A549 (cell line): ENCODE data around the gene MRTFB. TPM values are rescaled to one million over a fixed set of nuclear protein-coding genes. Genes with fewer than 3 reads are reported as not detected.

ENCODE experiments used
- ATAC-seq, 2 experiments: fragments of 200-7000 bp in 1 of 2; fragments of >200 bp in 1 of 2; cut with Nextera tagmentation in 1 of 2; cut with Tn5 transposase in 1 of 2; 3 replicates each; pipeline versions ENCODE4 v1.8.0 to v1.9.1; 2018 to 2020; ENCODE audit warnings: mild to moderate bottlenecking in 1 of 2, moderate library complexity in 1 of 2
- CTCF ChIA-PET: fragments of 300-600 bp; sonication (Branson Sonifier 250); formaldehyde crosslinking; extraction: SDS; loops from one replicate; lab custom pipeline; 2021; ENCODE audit warnings: antibody characterized with exemption, inconsistent platforms; lab: Yijun Ruan, JAX
- POLR2A ChIA-PET: fragments of 350-600 bp; formaldehyde crosslinking; extraction: SDS; loops from one replicate; lab custom pipeline; 2021; ENCODE audit warnings: antibody characterized with exemption, inconsistent platforms; lab: Yijun Ruan, JAX
- DNase-seq, 2 experiments: peaks; one replicate each; pipeline versions ENCODE4 v3.0.0 to v3.0.0-alpha.2; 2011 to 2016; ENCODE audit warnings: low read depth in 1 of 2, low spot score in 1 of 2
- FAIRE-seq: peaks from 2 replicates; lab custom pipeline; 2011; peaks lifted over from hg19 to GRCh38; lab: Jason Lieb, UNC
- H3K27ac ChIP-seq, 2 experiments: fragments of >200 bp; sonication (Bioruptor Twin); formaldehyde crosslinking; 3 replicates each; pipeline ENCODE4 v1.5.1; 2016 to 2017
- H3K4me1 ChIP-seq: fragments of >200 bp; sonication (Bioruptor Twin); formaldehyde crosslinking; 3 replicates; pipeline ENCODE4 v1.6.1; 2016
- H3K4me2 ChIP-seq: fragments of >200 bp; sonication (Bioruptor Twin); formaldehyde crosslinking; 3 replicates; pipeline ENCODE4 v1.6.1; 2016
- H3K4me3 ChIP-seq: fragments of >200 bp; sonication (Bioruptor Twin); formaldehyde crosslinking; 3 replicates; pipeline ENCODE4 v1.5.1; 2016
- H3K9me3 ChIP-seq: fragments of >200 bp; sonication (Bioruptor Twin); formaldehyde crosslinking; 3 replicates; pipeline ENCODE4 v1.6.1; 2016
- BHLHE40 ChIP-seq: IDR thresholded peaks from 2 replicates; pipeline ENCODE4 v1.6.1; 2012; ENCODE audit warnings: low read depth, low read length, inconsistent platforms
- CBX8 ChIP-seq: fragments of 200-600 bp; sonication (generic); IDR thresholded peaks from 2 replicates; pipeline ENCODE4 v1.6.1; 2016
- CEBPB ChIP-seq, 2 experiments: fragments of >200 bp in 1 of 2; sonication (Bioruptor Twin) in 1 of 2; formaldehyde crosslinking in 1 of 2; IDR thresholded peaks; 2 replicates each; pipeline ENCODE4 v1.6.1; 2012 to 2016
- CHD4 ChIP-seq: fragments of 200-600 bp; sonication (generic); IDR thresholded peaks from 2 replicates; pipeline ENCODE4 v1.6.1; 2016; ENCODE audit warnings: antibody characterized with exemption, mild to moderate bottlenecking, borderline replicate concordance
- EHF ChIP-seq: fragments of 250-450 bp; sonication (Bioruptor Pico); IDR thresholded peaks from 2 replicates; pipeline ENCODE4 v1.5.0; 2020; ENCODE audit warnings: mild to moderate bottlenecking
- EHMT2 ChIP-seq: fragments of 200-600 bp; sonication (generic); IDR thresholded peaks from 2 replicates; pipeline ENCODE4 v1.6.1; 2016; ENCODE audit warnings: antibody characterized with exemption, low read depth, mild to moderate bottlenecking, moderate library complexity
- ESRRA ChIP-seq: fragments of 150-350 bp; IDR thresholded peaks from 2 replicates; pipeline ENCODE4 v1.6.1; 2014; ENCODE audit warnings: mild to moderate bottlenecking, low read length, borderline replicate concordance
- FOSL2 ChIP-seq, 2 experiments: fragments of 450-650 bp in 1 of 2; fragments of >200 bp in 1 of 2; sonication (Bioruptor Twin) in 1 of 2; formaldehyde crosslinking; IDR thresholded peaks; 2 replicates each; pipeline versions ENCODE4 v1.5.0 to v1.6.1; 2016 to 2020; ENCODE audit warnings: mild to moderate bottlenecking in 1 of 2, moderate library complexity in 1 of 2
- GATA3 ChIP-seq: IDR thresholded peaks from 2 replicates; pipeline ENCODE4 v1.6.1; 2012; ENCODE audit warnings: borderline replicate concordance
- HEYL ChIP-seq: fragments of 250-450 bp; sonication (Bioruptor Pico); IDR thresholded peaks from 2 replicates; pipeline ENCODE4 v1.8.0; 2021; ENCODE audit warnings: mild to moderate bottlenecking, moderate library complexity
- KDM1A ChIP-seq: fragments of 200-600 bp; sonication (generic); IDR thresholded peaks from 2 replicates; pipeline ENCODE4 v1.6.1; 2016; ENCODE audit warnings: low read depth, mild to moderate bottlenecking
- MAFK ChIP-seq: fragments of 450-650 bp; IDR thresholded peaks from 2 replicates; pipeline ENCODE4 v1.6.1; 2014; ENCODE audit not compliant: partially characterized antibody
- MYC ChIP-seq: IDR thresholded peaks from 2 replicates; pipeline ENCODE4 v1.6.1; 2012; ENCODE audit warnings: mild to moderate bottlenecking, inconsistent platforms, low read length, improper control_type of control experiment, borderline replicate concordance
- NPAS2 ChIP-seq: fragments of 250-450 bp; sonication (Bioruptor Pico); IDR thresholded peaks from 2 replicates; pipeline ENCODE4 v1.8.0; 2022; ENCODE audit warnings: mild to moderate bottlenecking, moderate library complexity, borderline replicate concordance
- PHF8 ChIP-seq: fragments of 200-600 bp; sonication (generic); IDR thresholded peaks from 2 replicates; pipeline ENCODE4 v1.6.1; 2016; ENCODE audit warnings: low read depth, mild to moderate bottlenecking, antibody characterized with exemption, moderate library complexity, borderline replicate concordance
- POLR2A ChIP-seq: IDR thresholded peaks from 2 replicates; pipeline ENCODE4 v1.6.1; 2012; ENCODE audit warnings: mild to moderate bottlenecking, low read length
- POLR2AphosphoS2 ChIP-seq: conservative IDR thresholded peaks from 2 replicates; pipeline ENCODE4 v1.6.1; 2012; ENCODE audit warnings: low read length, improper control_type of control experiment, inconsistent platforms
- RCOR1 ChIP-seq: fragments of 150-350 bp; IDR thresholded peaks from 2 replicates; pipeline ENCODE4 v1.6.1; 2014; ENCODE audit warnings: antibody characterized with exemption, low read length, low read depth
- RFX5 ChIP-seq: fragments of 450-650 bp; IDR thresholded peaks from 2 replicates; pipeline ENCODE4 v1.7.1; 2014; ENCODE audit warnings: antibody characterized with exemption, mild to moderate bottlenecking, moderate library complexity
- RNF2 ChIP-seq: fragments of 200-600 bp; sonication (generic); IDR thresholded peaks from 2 replicates; pipeline ENCODE4 v1.6.1; 2016; ENCODE audit warnings: low read depth, mild to moderate bottlenecking, antibody characterized with exemption, moderate library complexity, borderline replicate concordance
- TP53 ChIP-seq: fragments of 250-450 bp; sonication (Bioruptor Pico); IDR thresholded peaks from 2 replicates; pipeline ENCODE4 v1.5.0; 2021; ENCODE audit warnings: mild to moderate bottlenecking, moderate library complexity
- ZC3H11A ChIP-seq: fragments of 450-650 bp; IDR thresholded peaks from 2 replicates; pipeline ENCODE4 v1.6.1; 2014; ENCODE audit warnings: antibody characterized with exemption, mild to moderate bottlenecking
- ZSCAN20 ChIP-seq: fragments of 250-450 bp; sonication (Bioruptor Pico); IDR thresholded peaks from 2 replicates; pipeline ENCODE4 v1.8.0; 2022; ENCODE audit warnings: mild to moderate bottlenecking, moderate library complexity
- WGBS: methylation state at CpG from one replicate; pipeline ENCODE4 v1.1.6; 2017; ENCODE audit errors: missing lambda C conversion rate; 5-methylcytosine and 5-hydroxymethylcytosine counted together
- polyA plus RNA-seq, 4 experiments: library from polyadenylated mRNA; depleted of rRNA in 3 of 4; stranded (reverse); fragments of >200 nt; fragmentation: RNase III in 1 of 4; extraction: RNeasy Plus Mini Kit Qiagen cat#74134 plus additional on column Dnase treatment in 1 of 4; gene quantifications; 2 replicates in 3 of 4; 3 replicates in 1 of 4; pipeline ENCODE4 v1.2.3, GENCODE V29; 2011 to 2017
- TF ChIP-seq, protein P1 (sequence below): IDR thresholded peaks from 2 replicates; pipeline ENCODE4 v1.6.1; 2012
- TF ChIP-seq, protein P2 (sequence below): fragments of >200 bp; sonication (Bioruptor Twin); formaldehyde crosslinking; IDR thresholded peaks from 2 replicates; pipeline ENCODE4 v1.6.1; 2016
- TF ChIP-seq, protein P3 (sequence below): IDR thresholded peaks from 2 replicates; pipeline ENCODE4 v1.6.1; 2012
- TF ChIP-seq, protein P4 (sequence below): fragments of >200 bp; sonication (Bioruptor Twin); formaldehyde crosslinking; IDR thresholded peaks from 3 replicates; pipeline ENCODE4 v1.5.1; 2016
- TF ChIP-seq, protein P5 (sequence below): fragments of 250-450 bp; sonication (Bioruptor Pico); IDR thresholded peaks from 2 replicates; pipeline ENCODE4 v1.5.0; 2020; ENCODE audit warnings: low read depth, mild to moderate bottlenecking, moderate library complexity
- TF ChIP-seq, protein P6 (sequence below): IDR thresholded peaks from 2 replicates; pipeline ENCODE4 v1.6.1; 2012; ENCODE audit warnings: low read depth, borderline replicate concordance

The MRTFB gene
- polyA plus RNA-seq, 2 of the 4 experiments (the other 2 are of a cell fraction): 13.7 to 24.2 TPM

DNA sequence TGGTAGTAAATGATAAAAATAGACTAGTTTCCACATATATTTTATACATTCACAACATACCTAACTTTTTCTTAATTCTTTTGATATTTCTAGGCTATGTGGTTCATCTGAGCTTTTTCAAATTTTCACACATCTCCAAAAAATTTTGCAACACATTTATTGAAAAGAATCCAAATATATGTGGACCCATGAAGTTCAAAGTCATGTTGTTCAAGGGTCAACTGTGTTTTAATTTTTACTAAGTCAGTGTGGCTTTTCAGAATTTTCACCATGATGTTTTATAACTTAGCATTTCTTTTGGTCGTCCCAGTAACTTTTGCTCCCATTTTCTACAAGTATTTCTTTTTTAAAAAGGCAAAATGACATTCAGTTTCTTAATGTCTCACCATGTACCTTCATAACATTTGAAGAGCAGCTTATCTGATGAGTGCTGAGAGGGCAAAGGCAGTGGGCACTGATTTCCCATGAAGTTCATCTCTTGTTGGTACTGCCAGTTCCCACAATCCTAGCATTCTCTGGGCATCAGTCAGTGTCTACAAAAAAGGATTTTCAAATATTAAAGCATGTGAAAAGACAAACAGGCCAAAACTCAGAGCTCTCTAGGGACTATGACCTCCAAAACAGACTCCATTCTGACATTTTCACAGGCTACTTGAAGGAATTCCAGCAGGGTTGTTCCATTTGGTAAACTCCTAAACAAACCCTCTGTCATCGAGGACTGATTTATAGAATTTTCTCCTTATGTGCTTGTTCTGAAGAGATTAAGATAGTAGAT lies 80.3 kb downstream of the MRTFB start:
- Histone ChIP-seq H3K4me2 (peak overlapping the region; percentile 52), H3K27ac (peak overlapping the region; percentile 2 to 40; a peak in 2 of 6 replicates), H3K4me1 (peaks cover 47% of the 10 kb centered on the region), H3K4me3 (no peak overlapping the region), H3K9me3 (no peaks in the 10 kb centered on the region)
- TF ChIP-seq GATA3 (peak; percentile 77; the same call in 1 of the 2 replicates), TP53 (CRISPR knock-in tag) (no peak), BHLHE40 (no peak), EHMT2 (no peak), MAFK (no peak), FOSL2 (IDR thresholded peaks at IDR 0.05) (no peak), FOSL2 (CRISPR knock-in tag; IDR thresholded peaks at IDR 0.05) (peak; percentile 37; the same call in 1 of the 2 replicates), ZC3H11A (no peak), EHF (no peak), CEBPB (IDR thresholded peaks at IDR 0.05) (no peak; a peak in 1 of 4 replicates), POLR2A (no peak), POLR2AphosphoS2 (no peak)
- TF ChIP-seq, protein P1, sequence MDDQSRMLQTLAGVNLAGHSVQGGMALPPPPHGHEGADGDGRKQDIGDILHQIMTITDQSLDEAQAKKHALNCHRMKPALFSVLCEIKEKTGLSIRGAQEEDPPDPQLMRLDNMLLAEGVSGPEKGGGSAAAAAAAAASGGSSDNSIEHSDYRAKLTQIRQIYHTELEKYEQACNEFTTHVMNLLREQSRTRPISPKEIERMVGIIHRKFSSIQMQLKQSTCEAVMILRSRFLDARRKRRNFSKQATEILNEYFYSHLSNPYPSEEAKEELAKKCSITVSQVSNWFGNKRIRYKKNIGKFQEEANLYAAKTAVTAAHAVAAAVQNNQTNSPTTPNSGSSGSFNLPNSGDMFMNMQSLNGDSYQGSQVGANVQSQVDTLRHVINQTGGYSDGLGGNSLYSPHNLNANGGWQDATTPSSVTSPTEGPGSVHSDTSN: no peak
- TF ChIP-seq, protein P2, sequence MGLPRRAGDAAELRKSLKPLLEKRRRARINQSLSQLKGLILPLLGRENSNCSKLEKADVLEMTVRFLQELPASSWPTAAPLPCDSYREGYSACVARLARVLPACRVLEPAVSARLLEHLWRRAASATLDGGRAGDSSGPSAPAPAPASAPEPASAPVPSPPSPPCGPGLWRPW: no peak
- FAIRE-seq (no peak), ATAC-seq (peak in 1 of 2 experiments; percentile 78; a peak in 3 of 6 replicates), DNase-seq (peak in 1 of 2 experiments; percentile 75)
- ChIA-PET CTCF (interaction anchor here (1.0 kb wide), 3 partner anchors 11 to 89 kb away, joined by 3 read pairs; no protein-coding TSS in a partner anchor), POLR2A (no interaction called here)
- 55% methylated on average over 2 of the region's 2 CpGs for WGBS

DNA sequence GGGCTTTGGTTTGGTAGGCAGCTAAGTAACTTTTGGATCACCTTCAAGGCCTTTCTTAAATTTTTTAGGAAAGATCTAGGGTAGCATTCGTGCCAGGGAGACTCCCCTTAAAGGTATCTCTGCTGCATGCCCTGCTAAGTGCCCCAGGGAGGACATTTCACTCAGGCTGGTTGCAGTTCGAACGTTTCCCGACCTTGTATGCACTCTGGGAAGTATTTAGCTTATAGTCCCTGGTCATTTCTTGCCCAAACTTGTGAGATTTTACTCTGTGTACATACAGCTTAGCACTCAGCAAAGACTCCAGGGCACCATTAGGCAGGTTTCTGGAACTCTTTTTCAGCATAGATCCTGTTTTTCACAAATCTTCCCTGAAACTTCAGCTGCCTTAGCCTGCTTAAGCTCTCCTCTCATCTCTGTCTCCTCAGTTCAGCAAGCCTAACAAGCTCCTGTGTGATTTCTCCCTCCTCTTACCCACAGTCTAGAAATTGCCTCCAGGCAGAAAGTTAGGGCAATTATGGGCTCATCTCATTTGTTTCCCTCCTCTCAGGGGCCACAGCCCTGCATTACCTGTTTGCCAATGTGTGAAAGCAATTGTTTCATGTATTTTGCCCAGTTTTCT lies 84.6 kb downstream of the MRTFB start:
- H3K9me3 ChIP-seq: no peaks in the 10 kb centered on the region
- TF ChIP-seq MAFK (no peak), HEYL (no peak), ESRRA (no peak), NPAS2 (CRISPR knock-in tag) (no peak), RNF2 (no peak), MYC (no peak), RFX5 (no peak), CBX8 (no peak), CHD4 (no peak), PHF8 (no peak), KDM1A (no peak), ZSCAN20 (CRISPR knock-in tag) (no peak), RCOR1 (no peak)
- TF ChIP-seq, protein P3, sequence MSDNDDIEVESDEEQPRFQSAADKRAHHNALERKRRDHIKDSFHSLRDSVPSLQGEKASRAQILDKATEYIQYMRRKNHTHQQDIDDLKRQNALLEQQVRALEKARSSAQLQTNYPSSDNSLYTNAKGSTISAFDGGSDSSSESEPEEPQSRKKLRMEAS: no peak
- TF ChIP-seq, protein P4, sequence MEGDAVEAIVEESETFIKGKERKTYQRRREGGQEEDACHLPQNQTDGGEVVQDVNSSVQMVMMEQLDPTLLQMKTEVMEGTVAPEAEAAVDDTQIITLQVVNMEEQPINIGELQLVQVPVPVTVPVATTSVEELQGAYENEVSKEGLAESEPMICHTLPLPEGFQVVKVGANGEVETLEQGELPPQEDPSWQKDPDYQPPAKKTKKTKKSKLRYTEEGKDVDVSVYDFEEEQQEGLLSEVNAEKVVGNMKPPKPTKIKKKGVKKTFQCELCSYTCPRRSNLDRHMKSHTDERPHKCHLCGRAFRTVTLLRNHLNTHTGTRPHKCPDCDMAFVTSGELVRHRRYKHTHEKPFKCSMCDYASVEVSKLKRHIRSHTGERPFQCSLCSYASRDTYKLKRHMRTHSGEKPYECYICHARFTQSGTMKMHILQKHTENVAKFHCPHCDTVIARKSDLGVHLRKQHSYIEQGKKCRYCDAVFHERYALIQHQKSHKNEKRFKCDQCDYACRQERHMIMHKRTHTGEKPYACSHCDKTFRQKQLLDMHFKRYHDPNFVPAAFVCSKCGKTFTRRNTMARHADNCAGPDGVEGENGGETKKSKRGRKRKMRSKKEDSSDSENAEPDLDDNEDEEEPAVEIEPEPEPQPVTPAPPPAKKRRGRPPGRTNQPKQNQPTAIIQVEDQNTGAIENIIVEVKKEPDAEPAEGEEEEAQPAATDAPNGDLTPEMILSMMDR: no peak
- TF ChIP-seq, protein P5, sequence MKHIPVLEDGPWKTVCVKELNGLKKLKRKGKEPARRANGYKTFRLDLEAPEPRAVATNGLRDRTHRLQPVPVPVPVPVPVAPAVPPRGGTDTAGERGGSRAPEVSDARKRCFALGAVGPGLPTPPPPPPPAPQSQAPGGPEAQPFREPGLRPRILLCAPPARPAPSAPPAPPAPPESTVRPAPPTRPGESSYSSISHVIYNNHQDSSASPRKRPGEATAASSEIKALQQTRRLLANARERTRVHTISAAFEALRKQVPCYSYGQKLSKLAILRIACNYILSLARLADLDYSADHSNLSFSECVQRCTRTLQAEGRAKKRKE: no peak
- TF ChIP-seq, protein P6, sequence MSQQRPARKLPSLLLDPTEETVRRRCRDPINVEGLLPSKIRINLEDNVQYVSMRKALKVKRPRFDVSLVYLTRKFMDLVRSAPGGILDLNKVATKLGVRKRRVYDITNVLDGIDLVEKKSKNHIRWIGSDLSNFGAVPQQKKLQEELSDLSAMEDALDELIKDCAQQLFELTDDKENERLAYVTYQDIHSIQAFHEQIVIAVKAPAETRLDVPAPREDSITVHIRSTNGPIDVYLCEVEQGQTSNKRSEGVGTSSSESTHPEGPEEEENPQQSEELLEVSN: no peak
- 0 out of 6 replicates have a peak, but pooled peaks of 1 of the 2 experiments have one; percentile 39 for ATAC-seq
- no peak overlapping the region for H3K4me2 ChIP-seq
- CTCF ChIA-PET: interaction anchor here (1.0 to 2.0 kb wide), 2 partner anchors 10 to 232 kb away, joined by 3 to 5 read pairs; no protein-coding TSS in a partner anchor
- 73% methylated on average over 4 of the region's 4 CpGs for WGBS
- no peak for DNase-seq
- no peak overlapping the region for H3K4me3 ChIP-seq
- FAIRE-seq: no peak
- H3K4me1 ChIP-seq: peaks cover 21% of the 10 kb centered on the region
- POLR2A ChIA-PET: no interaction called here
- H3K27ac ChIP-seq: 0 out of 6 replicates have a peak overlapping the region, but pooled peaks of 1 of the 2 experiments have one; percentile 2
